HG03060 (cell line): ENCODE data around the gene ARHGEF39.
A peak's percentile ranks its signal among the peaks of the same experiment; 100 is the strongest.

Source experiments
- ATAC-seq: cut with Tn5 transposase; IDR thresholded peaks from one replicate; pipeline ENCODE4 v1.9.1; 2021; ENCODE audit warnings: low read depth, moderate number of reproducible peaks; ENCODE audit not compliant: unreplicated experiment

Gene ARHGEF39

GRCh38 chr9:35679091-35679490, 14.1 kb upstream of the ARHGEF39 start:
- no peak for ATAC-seq

DNA sequence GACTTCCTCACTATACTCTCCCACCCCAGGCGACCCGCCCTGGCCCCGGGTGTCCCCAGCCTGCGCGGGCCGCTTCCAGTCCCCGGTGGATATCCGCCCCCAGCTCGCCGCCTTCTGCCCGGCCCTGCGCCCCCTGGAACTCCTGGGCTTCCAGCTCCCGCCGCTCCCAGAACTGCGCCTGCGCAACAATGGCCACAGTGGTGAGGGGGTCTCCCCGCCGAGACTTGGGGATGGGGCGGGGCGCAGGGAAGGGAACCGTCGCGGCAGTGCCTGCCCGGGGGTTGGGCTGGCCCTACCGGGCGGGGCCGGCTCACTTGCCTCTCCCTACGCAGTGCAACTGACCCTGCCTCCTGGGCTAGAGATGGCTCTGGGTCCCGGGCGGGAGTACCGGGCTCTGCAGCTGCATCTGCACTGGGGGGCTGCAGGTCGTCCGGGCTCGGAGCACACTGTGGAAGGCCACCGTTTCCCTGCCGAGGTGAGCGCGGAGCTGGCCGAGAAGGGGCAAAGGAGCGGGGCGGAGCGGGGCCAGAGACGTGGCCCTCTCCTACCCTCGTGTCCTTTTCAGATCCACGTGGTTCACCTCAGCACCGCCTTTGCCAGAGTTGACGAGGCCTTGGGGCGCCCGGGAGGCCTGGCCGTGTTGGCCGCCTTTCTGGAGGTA, 10.9 kb upstream of the ARHGEF39 start:
- ATAC-seq: no peak

DNA sequence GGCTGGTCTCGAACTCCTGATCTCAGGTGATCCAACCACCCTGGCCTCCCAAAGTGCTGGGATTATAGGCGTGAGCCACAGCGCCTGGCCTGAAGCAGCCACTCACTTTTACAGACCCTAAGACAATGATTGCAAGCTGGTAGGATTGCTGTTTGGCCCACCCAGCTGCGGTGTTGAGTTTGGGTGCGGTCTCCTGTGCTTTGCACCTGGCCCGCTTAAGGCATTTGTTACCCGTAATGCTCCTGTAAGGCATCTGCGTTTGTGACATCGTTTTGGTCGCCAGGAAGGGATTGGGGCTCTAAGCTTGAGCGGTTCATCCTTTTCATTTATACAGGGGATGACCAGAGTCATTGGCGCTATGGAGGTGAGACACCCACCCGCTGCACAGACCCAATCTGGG, 10.2 kb upstream of the ARHGEF39 start:
- ATAC-seq: no peak

- no peak for ATAC-seq
These were observed 9.0 kb upstream of the ARHGEF39 start for GRCh38 chr9:35674025-35674361.

- no peak for ATAC-seq
These were observed 8.4 kb upstream of the ARHGEF39 start, which contains the start of gene CA9 for GRCh38 chr9:35673132-35674024. Gene CA9 (plus strand): TSS chr9:35673928. CDS start chr9:35673960, 32 bp downstream.

GRCh38 chr9:35669331-35670145, 4.5 kb upstream of the ARHGEF39 start:
- ATAC-seq: no peak

- no peak for ATAC-seq
These were observed 2.9 kb upstream of the ARHGEF39 start for GRCh38 chr9:35667939-35668338.

DNA sequence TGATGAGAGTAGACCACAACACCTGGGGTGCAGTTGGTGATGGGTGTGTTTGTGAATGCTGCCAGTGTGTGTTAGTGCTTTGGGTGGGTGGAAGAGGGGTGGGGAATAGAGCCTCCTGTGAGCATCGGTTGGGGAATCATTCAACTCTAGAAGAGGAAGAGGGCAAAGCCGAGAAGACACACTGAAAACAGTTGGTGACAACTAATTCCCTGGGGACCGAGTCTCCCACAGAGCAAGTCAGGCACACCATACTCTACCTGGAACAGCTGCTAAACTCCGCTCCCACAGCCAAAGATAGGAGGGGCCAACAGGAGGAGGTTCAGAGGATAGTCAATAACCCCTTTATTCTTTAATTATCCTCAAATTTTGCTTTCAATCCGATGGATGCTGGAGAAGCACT, 1.6 kb upstream of the ARHGEF39 start:
- no peak for ATAC-seq

DNA sequence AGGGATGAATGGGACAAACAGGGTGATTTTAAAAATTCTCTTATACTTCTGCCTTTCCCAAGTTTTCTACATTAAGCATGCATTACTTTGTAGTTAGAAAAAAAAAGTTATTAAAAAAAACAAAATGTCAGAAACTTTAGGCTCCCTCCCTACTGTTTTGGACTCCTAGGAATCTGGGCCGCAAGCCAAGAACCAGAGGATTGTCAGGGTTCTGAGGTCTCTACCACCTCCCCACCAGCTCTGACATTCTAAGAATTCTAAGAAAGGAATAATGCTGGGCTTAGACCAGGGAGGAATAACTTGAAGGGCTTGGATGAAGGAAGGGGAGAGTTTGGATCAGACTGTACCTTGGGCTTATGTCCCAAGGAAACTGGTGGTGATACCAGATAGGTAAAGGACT, 1.1 kb upstream of the ARHGEF39 start:
- no peak for ATAC-seq

DNA sequence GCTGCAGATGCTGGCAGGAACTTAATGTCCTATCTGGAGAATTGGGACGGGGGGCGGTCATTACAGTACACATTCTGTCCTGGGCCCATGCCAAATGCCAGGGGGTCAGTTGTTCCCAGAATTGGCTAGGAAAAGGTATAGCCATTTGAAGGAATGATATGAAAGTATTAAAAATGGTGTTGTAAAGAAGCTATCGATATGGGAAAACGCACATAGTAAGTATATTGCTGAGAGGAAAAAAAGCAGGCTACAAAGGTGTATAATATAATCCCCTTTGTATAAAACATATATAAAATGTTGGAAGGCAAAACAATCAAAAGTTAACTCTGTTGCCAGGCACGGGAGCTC, 450 bp upstream of the ARHGEF39 start:
- ATAC-seq: no peak

- ATAC-seq: no peak
These were observed 2.6 kb downstream of the ARHGEF39 start for GRCh38 chr9:35662437-35662836.

DNA sequence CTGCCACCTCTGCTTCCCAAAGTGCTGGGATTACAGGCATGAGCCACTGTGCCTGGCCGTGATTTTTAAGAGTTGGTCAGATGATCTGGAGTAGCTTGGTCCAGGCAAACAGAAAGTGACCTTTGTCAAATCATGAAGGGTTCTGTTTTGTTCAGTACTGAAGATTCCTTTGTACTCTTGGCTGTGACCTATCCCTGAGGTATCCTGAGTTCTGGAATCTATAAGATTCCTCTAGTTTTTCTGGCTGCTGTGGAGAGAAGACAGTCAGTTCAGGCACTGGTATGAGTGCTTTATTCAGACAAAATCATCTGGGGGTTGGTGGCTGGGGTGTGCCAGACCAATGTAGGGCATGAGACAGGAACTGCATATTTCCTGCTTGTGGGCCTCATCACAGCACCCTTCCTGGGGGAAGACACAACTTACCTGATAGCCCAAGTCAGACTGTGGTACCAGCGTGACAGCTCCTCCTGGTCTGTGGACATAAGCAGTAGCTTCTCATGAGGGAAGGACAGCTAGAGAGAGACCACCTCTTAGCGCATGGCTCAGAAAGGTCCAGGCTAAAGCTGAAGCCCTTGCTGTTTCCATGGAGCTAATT, 3.1 kb downstream of the ARHGEF39 start:
- no peak for ATAC-seq

DNA sequence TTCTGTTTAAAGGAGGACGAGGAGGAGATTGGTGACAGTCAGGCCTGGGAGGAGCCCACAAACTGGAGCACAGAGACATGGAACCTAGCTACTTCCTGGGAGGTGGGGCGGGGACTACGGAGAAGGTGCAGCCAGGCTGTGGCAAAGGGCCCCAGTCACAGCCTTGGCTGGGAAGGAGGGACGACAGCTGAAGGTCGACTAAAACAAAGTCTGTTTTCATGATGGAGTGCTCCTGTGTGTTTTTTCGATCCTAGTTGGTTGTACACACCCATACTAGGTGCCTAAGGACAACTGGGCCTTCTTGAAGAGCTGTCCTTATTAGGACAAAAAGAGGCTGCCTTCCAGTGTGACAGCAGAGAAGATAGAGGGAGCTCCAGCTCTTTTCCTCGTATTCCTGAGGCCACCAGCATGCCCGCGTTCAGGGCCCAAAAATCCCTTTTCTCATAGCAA, 4.0 kb downstream of the ARHGEF39 start:
- no peak for ATAC-seq

GRCh38 chr9:35659340-35659739, 5.7 kb downstream of the ARHGEF39 start:
- ATAC-seq: no peak

GRCh38 chr9:35658968-35659220, 6.1 kb downstream of the ARHGEF39 start:
- ATAC-seq: no peak

DNA sequence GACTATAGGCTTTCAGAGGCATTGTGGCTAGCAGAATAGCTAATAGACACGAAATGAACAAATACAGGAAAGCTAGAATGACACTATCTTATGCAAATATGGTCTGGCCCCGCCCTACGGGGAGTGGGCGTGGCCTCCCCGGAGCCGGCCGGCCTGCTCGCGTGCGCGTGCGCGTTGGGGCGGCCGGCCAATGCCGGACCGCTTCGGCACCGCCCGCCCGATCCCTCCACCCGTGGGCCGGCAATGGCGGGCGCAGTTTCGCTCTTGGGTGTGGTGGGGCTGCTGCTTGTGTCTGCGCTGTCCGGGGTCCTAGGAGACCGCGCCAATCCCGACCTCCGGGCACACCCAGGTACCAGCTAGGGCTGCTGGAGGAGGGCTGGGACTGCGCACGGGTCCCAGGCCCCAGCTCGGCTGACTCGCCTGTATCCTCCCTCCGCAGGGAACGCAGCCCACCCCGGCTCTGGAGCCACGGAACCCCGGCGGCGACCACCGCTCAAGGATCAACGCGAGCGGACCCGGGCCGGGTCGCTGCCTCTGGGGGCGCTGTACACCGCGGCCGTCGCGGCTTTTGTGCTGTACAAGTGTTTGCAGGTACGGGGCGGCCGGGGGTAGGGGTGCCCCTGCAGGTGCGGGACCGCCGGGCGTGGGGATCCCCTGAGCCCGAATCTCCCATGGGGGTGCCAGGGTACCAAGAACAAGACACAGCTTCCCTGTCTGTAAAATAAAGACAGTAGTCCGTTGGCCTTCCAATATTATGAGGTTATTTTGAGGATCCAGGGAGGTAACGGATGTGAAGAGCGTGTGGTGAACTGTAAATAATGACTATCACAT, 6.6 kb downstream of the ARHGEF39 start, which contains the start of gene CCDC107:
TSS of gene CCDC107 (plus strand) at position 156 of the 831 bp plus-strand sequence. CDS start at position 244, 88 bp downstream.
- peak; percentile 28 for ATAC-seq

DNA sequence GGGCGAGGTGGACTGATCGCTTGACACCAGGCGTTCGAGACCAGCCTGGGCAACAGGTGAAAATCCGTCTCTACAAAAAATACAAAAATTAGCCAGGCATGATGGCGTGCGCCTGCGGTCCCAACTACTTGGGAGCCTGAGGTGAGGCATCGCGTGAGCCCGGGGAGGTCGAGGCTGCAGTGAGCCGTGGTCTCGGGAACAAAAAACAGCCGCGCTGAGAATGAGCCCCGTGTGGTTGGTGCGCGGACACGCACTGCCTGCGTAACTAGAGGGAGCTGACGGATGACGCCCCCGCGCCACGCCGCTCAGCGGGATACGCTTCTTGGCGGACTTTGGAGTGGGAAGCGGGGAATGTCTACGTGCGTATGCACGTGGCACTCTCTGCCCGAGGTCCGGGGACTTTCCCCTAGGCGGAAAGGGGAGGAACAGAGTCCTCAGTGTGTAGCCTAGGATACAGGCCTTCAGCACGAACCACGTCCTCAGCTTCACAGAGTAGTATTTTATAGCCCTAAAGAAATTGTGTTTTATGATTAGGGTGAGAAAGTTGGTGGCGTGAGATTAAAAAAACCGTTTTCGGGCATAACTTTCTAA, 7.4 kb downstream of the ARHGEF39 start, which contains the start of gene RMRP:
TSS of gene RMRP (minus strand) at position 474 of the 591 bp plus-strand sequence.
- ATAC-seq: peak; percentile 87

GRCh38 chr9:35656831-35657545, 8.0 kb downstream of the ARHGEF39 start:
- ATAC-seq: no peak

DNA sequence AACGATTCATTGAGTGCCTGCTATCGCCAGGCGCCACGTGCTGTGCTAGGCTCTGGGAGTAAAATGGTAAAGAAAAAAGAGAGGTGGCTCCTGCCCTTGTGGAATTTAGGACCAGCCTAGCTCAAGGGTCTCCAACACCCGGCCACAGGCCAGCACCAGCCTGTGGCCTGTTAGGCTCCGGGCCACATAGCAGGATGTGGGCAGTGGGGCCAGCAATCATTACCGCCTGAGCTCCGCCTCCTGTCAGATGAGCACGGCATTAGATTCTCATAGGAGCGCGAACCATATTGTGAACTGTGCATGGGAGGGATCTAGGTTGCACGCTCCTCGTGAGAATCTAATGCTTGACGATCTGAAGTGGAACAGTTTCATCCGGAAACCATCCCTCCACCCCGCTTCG, 8.6 kb downstream of the ARHGEF39 start:
- ATAC-seq: no peak
